Osteocyte (in vitro differentiated cells): ENCODE measurements around the gene CHAD. TPM values are rescaled to one million over a fixed set of nuclear protein-coding genes. Genes with fewer than 3 reads are reported as not detected.

ENCODE experiments used
- DNase-seq: peaks from one replicate; pipeline ENCODE4 v3.0.0; 2021; ENCODE audit warnings: mixed read lengths; ENCODE audit not compliant: unreplicated experiment; ENCODE audit errors: extremely low spot score
- H3K27ac Mint-ChIP-seq: one replicate; pipeline ENCODE4 v1.8.0; 2021; ENCODE audit warnings: mild to moderate bottlenecking, mixed read lengths; ENCODE audit not compliant: unreplicated experiment
- H3K27me3 Mint-ChIP-seq: one replicate; pipeline ENCODE4 v1.8.0; 2021; ENCODE audit warnings: mixed read lengths; ENCODE audit not compliant: unreplicated experiment
- H3K36me3 Mint-ChIP-seq: one replicate; pipeline ENCODE4 v1.8.0; 2021; ENCODE audit warnings: mixed read lengths; ENCODE audit not compliant: unreplicated experiment
- H3K4me1 Mint-ChIP-seq: one replicate; pipeline ENCODE4 v1.8.0; 2021; ENCODE audit warnings: mixed read lengths; ENCODE audit not compliant: unreplicated experiment
- H3K4me3 Mint-ChIP-seq: one replicate; pipeline ENCODE4 v1.8.0; 2021; ENCODE audit warnings: mild to moderate bottlenecking, moderate library complexity, mixed read lengths; ENCODE audit not compliant: unreplicated experiment
- H3K9me3 Mint-ChIP-seq: one replicate; pipeline ENCODE4 v1.8.0; 2021; ENCODE audit warnings: mixed read lengths; ENCODE audit not compliant: unreplicated experiment
- CTCF ChIP-seq: fragments of 200-600 bp; sonication (generic); IDR thresholded peaks from 2 replicates; pipeline ENCODE4 v1.5.0; 2021; ENCODE audit warnings: antibody characterized with exemption, mild to moderate bottlenecking, moderate library complexity
- total RNA-seq: library from RNA; stranded (reverse); gene quantifications from 2 replicates; pipeline ENCODE4 v1.2.1, GENCODE V29; 2021

CHAD gene
- total RNA-seq, 1 donor from 2014 or later: not detected

- no peak overlapping the region for H3K4me3 Mint-ChIP-seq
- H3K27ac Mint-ChIP-seq: no peak overlapping the region
- no peak for DNase-seq
- peaks cover 3% of the 10 kb centered on the region for H3K27me3 Mint-ChIP-seq
- no peak for TF ChIP-seq CTCF
- peaks cover 10% of the 10 kb centered on the region for H3K4me1 Mint-ChIP-seq
- no peaks in the 10 kb centered on the region for H3K9me3 Mint-ChIP-seq
- H3K36me3 Mint-ChIP-seq: no peaks in the 10 kb centered on the region
Measured at GRCh38 chr17:50499270-50499669, 30.6 kb upstream of the CHAD start.

DNA sequence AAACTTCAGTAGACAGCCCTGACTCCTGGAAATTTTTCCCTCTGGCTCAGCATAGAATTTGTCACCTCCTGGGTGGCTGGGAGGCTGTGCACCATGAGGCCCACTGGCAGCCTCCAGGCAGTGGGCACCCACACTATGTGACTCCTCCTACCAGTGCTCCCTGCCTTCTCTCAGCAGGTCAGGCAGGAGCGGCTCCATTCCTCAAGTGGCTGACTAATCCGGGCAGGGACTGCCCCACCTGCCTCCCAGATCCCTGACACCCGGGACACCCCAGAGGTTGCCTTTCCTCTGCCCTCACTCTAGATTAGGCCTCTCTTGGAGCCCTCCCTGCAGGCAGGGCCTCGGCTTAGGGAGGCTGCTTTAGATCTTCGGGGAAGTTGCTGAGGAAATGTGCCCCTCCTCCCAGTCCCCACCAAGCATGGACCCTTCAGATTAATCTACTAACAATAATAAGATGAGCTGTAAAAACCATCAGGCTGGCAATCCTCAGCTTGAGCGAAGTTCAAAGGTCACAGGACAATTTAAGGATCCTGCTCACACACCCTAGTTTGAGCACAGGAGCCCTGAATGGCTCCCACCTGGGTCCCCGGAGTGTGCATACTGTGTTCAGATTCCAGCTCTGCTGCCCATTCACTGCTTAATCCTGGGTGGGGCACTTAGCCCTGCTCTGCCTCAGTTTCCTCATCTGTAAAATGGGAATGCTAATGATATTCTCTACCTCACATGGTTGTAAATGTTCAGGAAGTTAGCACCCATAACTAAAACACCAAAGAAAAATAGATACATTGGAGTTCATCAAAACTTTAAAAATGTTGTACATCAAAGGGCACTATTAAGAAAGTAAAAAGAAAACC is 29.6 kb upstream of the CHAD start:
- TF ChIP-seq CTCF: no peak
- no peaks in the 10 kb centered on the region for H3K27me3 Mint-ChIP-seq
- no peak overlapping the region for H3K4me3 Mint-ChIP-seq
- H3K4me1 Mint-ChIP-seq: peaks cover 2% of the 10 kb centered on the region
- H3K36me3 Mint-ChIP-seq: no peaks in the 10 kb centered on the region
- no peak for DNase-seq
- no peaks in the 10 kb centered on the region for H3K9me3 Mint-ChIP-seq
- no peak overlapping the region for H3K27ac Mint-ChIP-seq

- H3K9me3 Mint-ChIP-seq: no peaks in the 10 kb centered on the region
- no peak overlapping the region for H3K4me3 Mint-ChIP-seq
Measured at GRCh38 chr17:50495918-50496317, 27.2 kb upstream of the CHAD start.

GRCh38 chr17:50495217-50495823 is 26.6 kb upstream of the CHAD start:
- H3K9me3 Mint-ChIP-seq: no peaks in the 10 kb centered on the region
- no peaks in the 10 kb centered on the region for H3K36me3 Mint-ChIP-seq
- H3K27ac Mint-ChIP-seq: no peak overlapping the region
- peaks cover 2% of the 10 kb centered on the region for H3K4me1 Mint-ChIP-seq
- no peaks in the 10 kb centered on the region for H3K27me3 Mint-ChIP-seq
- no peak for TF ChIP-seq CTCF
- no peak overlapping the region for H3K4me3 Mint-ChIP-seq
- DNase-seq: no peak

More at GRCh38 chr17:50495918-50496317, 27.2 kb upstream of the CHAD start:
- TF ChIP-seq CTCF: no peak
- no peaks in the 10 kb centered on the region for H3K36me3 Mint-ChIP-seq
- peaks cover 2% of the 10 kb centered on the region for H3K4me1 Mint-ChIP-seq
- no peaks in the 10 kb centered on the region for H3K27me3 Mint-ChIP-seq
- no peak overlapping the region for H3K27ac Mint-ChIP-seq
- DNase-seq: no peak

DNA sequence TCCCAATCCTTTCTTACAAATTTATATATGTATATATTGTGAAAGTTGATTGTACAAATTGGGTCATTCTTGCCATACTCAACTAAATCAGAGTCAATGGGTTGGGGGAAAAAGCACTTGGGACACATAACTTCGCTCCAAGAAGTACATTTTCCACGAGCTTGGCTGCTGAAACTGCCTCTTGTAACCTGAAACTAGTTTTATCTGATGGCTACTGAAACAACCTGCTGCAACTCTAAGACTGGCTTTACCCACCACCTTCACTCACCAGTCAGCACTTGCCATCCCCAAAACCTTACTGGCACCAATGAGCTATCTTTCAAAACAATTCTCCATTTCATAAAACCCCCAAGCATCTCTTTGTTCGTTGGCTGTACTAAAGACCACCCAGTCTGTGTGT is 25.1 kb upstream of the CHAD start:
- H3K9me3 Mint-ChIP-seq: no peaks in the 10 kb centered on the region
- H3K4me1 Mint-ChIP-seq: peaks cover 2% of the 10 kb centered on the region
- TF ChIP-seq CTCF: no peak
- H3K27me3 Mint-ChIP-seq: no peaks in the 10 kb centered on the region
- no peak overlapping the region for H3K4me3 Mint-ChIP-seq
- H3K27ac Mint-ChIP-seq: no peak overlapping the region
- DNase-seq: no peak
- no peaks in the 10 kb centered on the region for H3K36me3 Mint-ChIP-seq
